Stomach (tissue), 9 donors: ENCODE data around the gene TENM3. TPM values are rescaled to one million over a fixed set of nuclear protein-coding genes. Genes with fewer than 3 reads are reported as not detected.

Experiments used
- DNase-seq, 2 donors: peaks; one replicate each; pipeline versions ENCODE4 v3.0.0 to v3.0.0-alpha.2; 2013 to 2019
- H3K27ac ChIP-seq, 5 donors: fragments of 200-600 bp in 4 of 5; sonication (generic) in 4 of 5; one replicate each; pipeline ENCODE4 v1.5.1; 2013 to 2019; ENCODE audit warnings: mild to moderate bottlenecking in 1 of 5, moderate library complexity in 1 of 5
- H3K27me3 ChIP-seq, 3 donors: fragments of 200-600 bp; sonication (generic); one replicate each; pipeline ENCODE4 v1.5.1; 2017 to 2019; ENCODE audit warnings: mixed run types in 1 of 3
- H3K36me3 ChIP-seq, 4 donors: fragments of 200-600 bp; sonication (generic); 1 replicate in 3 of 4; 2 replicates in 1 of 4; pipeline ENCODE4 v1.5.1; 2016 to 2019
- H3K4me1 ChIP-seq, 4 donors: fragments of 200-600 bp; sonication (generic); one replicate each; pipeline ENCODE4 v1.5.1; 2016 to 2019
- H3K4me3 ChIP-seq, 4 donors: fragments of 200-600 bp; sonication (generic) in 3 of 4; one replicate each; pipeline ENCODE4 v1.5.1; 2016 to 2019; ENCODE audit warnings: mild to moderate bottlenecking in 1 of 4
- H3K9me3 ChIP-seq, 4 donors: fragments of 200-600 bp; sonication (generic); one replicate each; pipeline ENCODE4 v1.5.1; 2016 to 2019
- EP300 ChIP-seq: sonication (generic); formaldehyde crosslinking; IDR thresholded peaks from one replicate; pipeline ENCODE4 v1.6.1; 2017; ENCODE audit warnings: antibody characterized with exemption
- POLR2A ChIP-seq, 4 donors: fragments of 450-650 bp; IDR thresholded peaks; one replicate each; pipeline ENCODE4 v1.6.1; 2016; ENCODE audit warnings: antibody characterized with exemption in 4 of 4, control low read depth in 2 of 4, mild to moderate bottlenecking in 1 of 4, moderate library complexity in 1 of 4
- POLR2AphosphoS5 ChIP-seq, 3 donors: sonication (generic); formaldehyde crosslinking; IDR thresholded peaks; one replicate each; pipeline ENCODE4 v1.6.1; 2016; ENCODE audit warnings: antibody characterized with exemption in 3 of 3
- WGBS, 5 donors: extraction: QIAGEN DNeasy Blood & Tissue Kit in 3 of 5; methylation state at CpG; one replicate each; pipeline versions ENCODE4 v1.1.5 to v1.1.7; 2013 to 2018; 5-methylcytosine and 5-hydroxymethylcytosine counted together
- intact Hi-C: fragments of 100-400 bp; cut with DNase I; formaldehyde crosslinking; loops from one replicate; pipeline ENCODE4 v1.15.1; 2023; ENCODE audit warnings: low total_unique reads
- polyA plus RNA-seq, 3 donors: library from polyadenylated mRNA; stranded (reverse); fragments of 200-250 nt; gene quantifications; one replicate each; pipeline ENCODE4 v1.2.3, GENCODE V29; 2013
- total RNA-seq, 5 donors: library from RNA; depleted of rRNA; stranded (reverse); fragments of >200 nt; gene quantifications; one replicate each; pipeline versions ENCODE4 v1.1.0 to v1.2.3, GENCODE V29; 2014 to 2016
- TF ChIP-seq, protein P1 (sequence below), 7 experiments: fragments of 450-650 bp in 4 of 7; fragments of 200-600 bp in 3 of 7; sonication (generic) in 3 of 7; IDR thresholded peaks; one replicate each; pipeline ENCODE4 v1.5.1; 2016 to 2019; ENCODE audit warnings: antibody characterized with exemption in 7 of 7, control low read depth in 2 of 7, mild to moderate bottlenecking in 1 of 7
- donor health status: healthy with polysubstance abuse.
- donor health status: Bipolar disorder and iron deficiency.
- donor health status: healthy.

The TENM3 gene
- total and polyA plus RNA-seq, 8 donors = under 0.01 to 8.3 (median 0.44) TPM

GRCh38 chr4:182286035-182286434 lies 42.8 kb downstream of the TENM3 start:
- no peaks in the 10 kb centered on the region for H3K9me3 ChIP-seq
- no peak overlapping the region for H3K4me3 ChIP-seq
- H3K36me3 ChIP-seq = no peaks in the 10 kb centered on the region
- H3K27ac ChIP-seq = no peak overlapping the region
- no peaks in the 10 kb centered on the region for H3K4me1 ChIP-seq
- no peaks in the 10 kb centered on the region for H3K27me3 ChIP-seq
- intact Hi-C loops = no loop called here
- TF ChIP-seq POLR2AphosphoS5 (IDR thresholded peaks at IDR 0.05) (no peak), POLR2A (IDR thresholded peaks at IDR 0.05) (no peak), EP300 (no peak)
- TF ChIP-seq, protein P1, sequence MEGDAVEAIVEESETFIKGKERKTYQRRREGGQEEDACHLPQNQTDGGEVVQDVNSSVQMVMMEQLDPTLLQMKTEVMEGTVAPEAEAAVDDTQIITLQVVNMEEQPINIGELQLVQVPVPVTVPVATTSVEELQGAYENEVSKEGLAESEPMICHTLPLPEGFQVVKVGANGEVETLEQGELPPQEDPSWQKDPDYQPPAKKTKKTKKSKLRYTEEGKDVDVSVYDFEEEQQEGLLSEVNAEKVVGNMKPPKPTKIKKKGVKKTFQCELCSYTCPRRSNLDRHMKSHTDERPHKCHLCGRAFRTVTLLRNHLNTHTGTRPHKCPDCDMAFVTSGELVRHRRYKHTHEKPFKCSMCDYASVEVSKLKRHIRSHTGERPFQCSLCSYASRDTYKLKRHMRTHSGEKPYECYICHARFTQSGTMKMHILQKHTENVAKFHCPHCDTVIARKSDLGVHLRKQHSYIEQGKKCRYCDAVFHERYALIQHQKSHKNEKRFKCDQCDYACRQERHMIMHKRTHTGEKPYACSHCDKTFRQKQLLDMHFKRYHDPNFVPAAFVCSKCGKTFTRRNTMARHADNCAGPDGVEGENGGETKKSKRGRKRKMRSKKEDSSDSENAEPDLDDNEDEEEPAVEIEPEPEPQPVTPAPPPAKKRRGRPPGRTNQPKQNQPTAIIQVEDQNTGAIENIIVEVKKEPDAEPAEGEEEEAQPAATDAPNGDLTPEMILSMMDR (IDR thresholded peaks at IDR 0.05) = no peak
- 83 to 90% (median 87%) methylated on average over 3 of the region's 3 CpGs for WGBS, 5 donors
- DNase-seq = no peak

GRCh38 chr4:182286931-182287330 lies 43.7 kb downstream of the TENM3 start:
- Histone ChIP-seq H3K27ac (no peak overlapping the region), H3K4me3 (no peak overlapping the region), H3K36me3 (no peaks in the 10 kb centered on the region), H3K27me3 (no peaks in the 10 kb centered on the region), H3K9me3 (no peaks in the 10 kb centered on the region), H3K4me1 (no peaks in the 10 kb centered on the region)
- intact Hi-C loops = no loop called here
- TF ChIP-seq POLR2AphosphoS5 (IDR thresholded peaks at IDR 0.05) = no peak
- TF ChIP-seq POLR2A (IDR thresholded peaks at IDR 0.05) = no peak
- TF ChIP-seq, protein P1 (IDR thresholded peaks at IDR 0.05) = no peak
- WGBS, 5 donors = 91 to 96% (median 93%) methylated on average over 7 of the region's 7 CpGs
- DNase-seq = no peak

GRCh38 chr4:182288534-182288933 lies 45.3 kb downstream of the TENM3 start:
- no peaks in the 10 kb centered on the region for H3K27me3 ChIP-seq
- H3K4me3 ChIP-seq = no peak overlapping the region
- TF ChIP-seq POLR2AphosphoS5 (IDR thresholded peaks at IDR 0.05) (no peak), EP300 (no peak), POLR2A (IDR thresholded peaks at IDR 0.05) (no peak)
- TF ChIP-seq, protein P1 (IDR thresholded peaks at IDR 0.05) = no peak
- intact Hi-C loops = no loop called here
- H3K4me1 ChIP-seq = no peaks in the 10 kb centered on the region
- DNase-seq = no peak
- no peak overlapping the region for H3K27ac ChIP-seq
- H3K36me3 ChIP-seq = no peaks in the 10 kb centered on the region
- H3K9me3 ChIP-seq = no peaks in the 10 kb centered on the region
- WGBS, 5 donors = 80 to 87% (median 85%) methylated on average over 7 of the region's 7 CpGs

DNA sequence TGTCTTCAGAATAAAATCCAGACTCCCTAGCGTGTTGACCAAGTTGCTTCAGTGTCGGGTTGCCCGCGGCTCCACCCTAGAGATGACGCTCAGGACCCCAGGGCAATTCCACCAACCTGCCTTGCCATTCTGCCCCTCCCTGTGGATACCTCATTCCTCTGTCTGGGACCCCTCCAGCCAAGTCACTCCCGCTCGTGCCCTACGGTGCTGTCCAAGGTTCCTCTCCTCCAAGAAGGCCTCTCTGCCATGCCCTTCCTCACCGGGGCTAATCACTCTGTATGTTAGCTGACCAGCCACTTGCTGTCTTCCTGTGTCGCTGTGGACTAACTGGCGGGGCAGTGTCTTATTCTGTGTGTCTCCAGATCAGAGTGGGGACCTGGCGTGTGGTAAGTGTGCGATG lies 46.6 kb downstream of the TENM3 start:
- no peak overlapping the region for H3K4me3 ChIP-seq
- DNase-seq = no peak
- no peak for TF ChIP-seq POLR2A (IDR thresholded peaks at IDR 0.05)
- no peak for TF ChIP-seq EP300
- H3K9me3 ChIP-seq = no peaks in the 10 kb centered on the region
- no peaks in the 10 kb centered on the region for H3K4me1 ChIP-seq
- H3K27me3 ChIP-seq = no peaks in the 10 kb centered on the region
- intact Hi-C loops = no loop called here
- H3K36me3 ChIP-seq = no peaks in the 10 kb centered on the region
- 82 to 85% (median 84%) methylated on average over 13 of the region's 13 CpGs for WGBS, 5 donors
- no peak overlapping the region for H3K27ac ChIP-seq

DNA sequence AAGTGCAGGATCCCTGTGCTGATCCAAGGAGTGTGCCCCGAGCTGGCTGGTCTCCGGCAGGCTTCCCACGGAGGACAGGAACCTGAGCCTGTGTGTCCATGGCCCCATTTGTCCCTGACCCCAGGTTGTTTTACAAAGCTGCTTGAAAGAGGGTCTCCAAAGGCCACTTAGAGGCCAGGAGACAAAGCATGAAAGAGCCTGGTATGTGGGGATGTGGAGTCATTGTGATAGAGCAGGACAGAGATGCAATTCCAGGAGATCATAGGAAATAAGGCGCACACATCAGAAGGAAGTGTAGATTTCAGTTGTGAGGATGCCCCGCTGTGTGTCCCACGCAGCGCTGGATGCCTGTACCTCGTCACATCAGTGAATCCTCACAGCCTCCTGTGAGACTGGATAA lies 48.0 kb downstream of the TENM3 start:
- WGBS, 5 donors = 79 to 91% (median 87%) methylated on average over 8 of the region's 8 CpGs
- no peak overlapping the region for H3K27ac ChIP-seq

More for the DNA sequence above, 48.0 kb downstream of the TENM3 start:
- H3K36me3 ChIP-seq = no peaks in the 10 kb centered on the region
- no peak overlapping the region for H3K4me3 ChIP-seq
- H3K9me3 ChIP-seq = no peaks in the 10 kb centered on the region
- intact Hi-C loops = no loop called here
- H3K4me1 ChIP-seq = no peaks in the 10 kb centered on the region
- no peaks in the 10 kb centered on the region for H3K27me3 ChIP-seq
- DNase-seq = no peak
- TF ChIP-seq, protein P1 (IDR thresholded peaks at IDR 0.05) = no peak
- no peak for TF ChIP-seq POLR2A (IDR thresholded peaks at IDR 0.05)
